Uterus (tissue), 2 donors: ENCODE measurements around the gene ANKRD23.

Source experiments
- POLR2A ChIP-seq, 2 donors: fragments of 450-650 bp; IDR thresholded peaks; one replicate each; pipeline ENCODE4 v1.6.1; 2016; ENCODE audit warnings: antibody characterized with exemption in 2 of 2, mild to moderate bottlenecking in 1 of 2, moderate library complexity in 1 of 2
- TF ChIP-seq, protein P1 (sequence below), 4 experiments: fragments of 200-600 bp in 2 of 4; fragments of 450-650 bp in 2 of 4; sonication (generic) in 2 of 4; IDR thresholded peaks; one replicate each; pipeline ENCODE4 v1.5.1; 2016 to 2019; ENCODE audit warnings: antibody characterized with exemption in 4 of 4, mild to moderate bottlenecking in 2 of 4, moderate library complexity in 1 of 4

DNA sequence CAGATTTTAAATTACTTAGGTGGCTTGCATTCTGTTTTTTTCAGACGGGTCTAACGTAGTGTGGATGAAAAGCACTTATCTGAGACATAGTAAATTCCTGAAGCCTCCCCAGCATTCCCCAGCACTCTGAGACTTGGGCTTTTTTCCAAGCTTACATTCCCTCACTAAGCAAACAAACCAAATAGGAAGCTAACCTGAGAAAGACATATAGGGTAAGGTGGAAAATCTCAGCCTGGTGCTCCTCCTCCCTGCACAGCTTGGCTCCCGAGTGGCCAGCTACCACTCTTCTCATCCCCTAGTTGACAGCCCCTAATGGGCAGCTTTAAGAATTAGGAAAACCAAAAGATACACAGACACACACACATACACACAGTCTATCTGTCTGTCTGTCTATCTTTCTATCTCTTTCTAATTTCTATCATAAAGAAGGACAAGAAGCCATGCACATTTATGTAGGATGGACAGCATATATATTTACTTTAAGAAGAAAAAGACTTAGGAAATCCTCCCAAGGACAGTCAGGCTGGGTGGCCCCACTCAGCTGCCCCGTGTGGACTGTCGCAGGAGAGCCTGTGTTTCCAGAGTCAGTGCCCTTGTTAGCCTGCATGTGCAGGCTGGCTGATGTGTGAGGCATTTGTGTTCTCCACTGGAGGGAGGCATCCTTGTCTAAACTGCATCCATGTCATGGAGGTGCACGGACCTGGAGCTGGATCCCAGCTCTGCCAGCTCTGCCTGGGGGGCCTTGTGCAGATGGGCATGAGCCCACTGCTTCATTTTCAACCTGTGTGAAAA lies 19.5 kb downstream of the ANKRD23 start:
- TF ChIP-seq, protein P1, sequence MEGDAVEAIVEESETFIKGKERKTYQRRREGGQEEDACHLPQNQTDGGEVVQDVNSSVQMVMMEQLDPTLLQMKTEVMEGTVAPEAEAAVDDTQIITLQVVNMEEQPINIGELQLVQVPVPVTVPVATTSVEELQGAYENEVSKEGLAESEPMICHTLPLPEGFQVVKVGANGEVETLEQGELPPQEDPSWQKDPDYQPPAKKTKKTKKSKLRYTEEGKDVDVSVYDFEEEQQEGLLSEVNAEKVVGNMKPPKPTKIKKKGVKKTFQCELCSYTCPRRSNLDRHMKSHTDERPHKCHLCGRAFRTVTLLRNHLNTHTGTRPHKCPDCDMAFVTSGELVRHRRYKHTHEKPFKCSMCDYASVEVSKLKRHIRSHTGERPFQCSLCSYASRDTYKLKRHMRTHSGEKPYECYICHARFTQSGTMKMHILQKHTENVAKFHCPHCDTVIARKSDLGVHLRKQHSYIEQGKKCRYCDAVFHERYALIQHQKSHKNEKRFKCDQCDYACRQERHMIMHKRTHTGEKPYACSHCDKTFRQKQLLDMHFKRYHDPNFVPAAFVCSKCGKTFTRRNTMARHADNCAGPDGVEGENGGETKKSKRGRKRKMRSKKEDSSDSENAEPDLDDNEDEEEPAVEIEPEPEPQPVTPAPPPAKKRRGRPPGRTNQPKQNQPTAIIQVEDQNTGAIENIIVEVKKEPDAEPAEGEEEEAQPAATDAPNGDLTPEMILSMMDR (IDR thresholded peaks at IDR 0.05) = no peak
- TF ChIP-seq POLR2A (IDR thresholded peaks at IDR 0.05) = no peak
